GM19193 (cell line): ENCODE measurements around the gene ULBP1.

ENCODE experiments used
- POLR2A ChIP-seq: IDR thresholded peaks from 4 replicates; pipeline ENCODE4 v1.6.1; 2011; ENCODE audit not compliant: insufficient read depth, insufficient read length; ENCODE audit errors: extremely low read depth

The ULBP1 gene, protein sequence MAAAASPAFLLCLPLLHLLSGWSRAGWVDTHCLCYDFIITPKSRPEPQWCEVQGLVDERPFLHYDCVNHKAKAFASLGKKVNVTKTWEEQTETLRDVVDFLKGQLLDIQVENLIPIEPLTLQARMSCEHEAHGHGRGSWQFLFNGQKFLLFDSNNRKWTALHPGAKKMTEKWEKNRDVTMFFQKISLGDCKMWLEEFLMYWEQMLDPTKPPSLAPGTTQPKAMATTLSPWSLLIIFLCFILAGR

GRCh38 chr6:149963462-149964307, at the start of gene ULBP1:
Gene ULBP1, plus strand, starts transcription at chr6:149963943. Its CDS starts 107 bp downstream, at chr6:149964050.
- no peak for TF ChIP-seq POLR2A

DNA sequence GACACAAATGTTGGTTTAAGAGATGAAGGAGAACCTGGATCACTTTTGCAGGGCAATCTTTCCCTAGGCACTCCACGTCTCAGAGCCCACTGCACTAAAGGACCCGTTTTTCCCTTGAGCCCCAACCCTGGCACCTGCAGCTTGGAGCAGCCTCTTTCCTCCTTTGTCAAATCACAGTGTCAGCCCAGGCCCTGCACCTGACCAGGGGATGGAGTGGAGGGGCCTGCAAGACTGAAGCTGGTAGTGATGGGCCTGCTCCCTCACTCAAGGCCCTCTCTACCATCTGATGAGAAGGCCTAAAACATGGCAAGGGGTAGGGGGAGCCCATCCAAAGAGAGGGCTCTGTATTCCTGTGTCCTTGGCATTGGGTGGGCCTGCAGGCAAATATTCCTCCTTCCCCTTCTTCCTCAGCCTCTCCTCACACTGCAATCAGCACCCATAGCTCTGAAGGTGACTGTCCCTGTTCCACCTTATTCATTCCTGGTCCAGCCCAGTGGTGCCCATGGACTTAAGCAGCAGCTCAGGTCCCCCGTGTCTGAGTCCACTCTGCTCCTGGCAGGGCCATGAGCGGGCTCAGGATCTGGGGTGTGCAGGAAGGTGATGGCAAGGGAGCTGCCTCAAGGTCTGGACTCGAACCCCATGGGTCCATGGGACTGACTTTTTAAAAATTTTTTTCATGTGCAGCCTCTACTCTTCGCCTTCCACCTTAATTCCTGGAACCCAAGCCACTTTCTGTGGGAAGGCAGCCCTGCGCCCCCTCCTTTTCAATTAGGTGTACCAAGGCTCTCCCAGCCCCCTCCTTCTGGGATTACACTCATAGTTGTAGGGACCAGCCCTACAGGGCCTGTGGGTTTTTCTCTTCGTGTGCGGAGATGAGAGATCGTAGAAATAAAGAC, 47.5 kb upstream of the ULBP1 start:
- no peak for TF ChIP-seq POLR2A

- TF ChIP-seq POLR2A: no peak
These were observed 46.1 kb upstream of the ULBP1 start for GRCh38 chr6:149917679-149918078.

DNA sequence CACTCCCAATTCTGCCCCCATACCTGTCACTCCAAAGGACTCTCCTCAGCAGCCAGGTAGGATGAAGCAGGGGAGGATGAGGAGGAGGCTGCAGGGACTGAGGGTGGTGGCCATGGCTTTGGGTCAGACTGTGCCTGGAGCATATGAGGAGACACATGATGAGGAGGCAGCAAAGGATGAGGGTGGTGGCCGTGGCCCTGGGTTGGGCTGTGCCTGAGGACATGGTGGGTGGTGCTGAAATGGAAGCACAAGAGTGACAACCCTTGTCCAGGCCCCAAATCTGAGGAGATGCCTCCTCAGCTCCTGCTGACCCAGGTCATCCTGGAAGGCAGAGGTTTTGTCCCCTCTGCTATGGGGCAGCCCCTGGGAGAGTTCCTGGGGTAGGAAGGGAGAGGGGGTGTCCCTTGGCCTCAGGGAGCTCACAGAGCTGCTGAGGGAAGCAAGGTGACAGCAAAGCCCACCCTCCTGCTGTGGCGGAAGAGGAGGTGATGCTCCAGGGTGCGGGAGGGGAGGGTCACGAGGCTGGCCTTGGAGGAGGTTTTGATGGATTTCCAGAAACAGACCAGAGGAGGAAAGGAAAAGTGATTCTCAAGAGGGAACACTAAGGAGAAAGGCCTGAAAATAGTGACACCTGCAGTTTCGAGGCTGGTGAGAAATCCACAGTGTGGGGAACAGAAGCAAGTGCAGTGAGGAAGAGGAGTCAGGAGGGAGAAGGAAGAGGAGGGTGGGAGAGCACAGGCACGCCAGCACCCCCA, 45.4 kb upstream of the ULBP1 start:
- TF ChIP-seq POLR2A: no peak

DNA sequence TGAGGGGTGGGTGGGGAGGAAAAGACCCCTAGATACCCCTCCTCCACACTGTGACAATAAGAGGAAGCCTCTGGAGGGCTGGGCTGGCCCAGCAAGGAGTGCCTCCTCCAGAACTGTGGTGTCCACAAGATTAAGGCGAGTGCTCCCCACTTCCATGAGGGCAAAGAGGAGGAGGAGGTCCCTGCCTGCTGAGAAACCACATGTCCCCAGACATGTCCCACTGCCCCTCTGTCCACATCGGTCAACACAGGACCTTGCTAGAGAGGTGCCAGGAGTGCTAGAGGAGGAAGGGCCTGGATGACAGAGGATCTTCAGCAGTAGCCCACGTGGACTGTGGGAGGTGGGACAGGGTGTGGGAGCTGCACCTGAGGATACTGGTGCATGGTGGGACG, 43.9 kb upstream of the ULBP1 start:
- no peak for TF ChIP-seq POLR2A

DNA sequence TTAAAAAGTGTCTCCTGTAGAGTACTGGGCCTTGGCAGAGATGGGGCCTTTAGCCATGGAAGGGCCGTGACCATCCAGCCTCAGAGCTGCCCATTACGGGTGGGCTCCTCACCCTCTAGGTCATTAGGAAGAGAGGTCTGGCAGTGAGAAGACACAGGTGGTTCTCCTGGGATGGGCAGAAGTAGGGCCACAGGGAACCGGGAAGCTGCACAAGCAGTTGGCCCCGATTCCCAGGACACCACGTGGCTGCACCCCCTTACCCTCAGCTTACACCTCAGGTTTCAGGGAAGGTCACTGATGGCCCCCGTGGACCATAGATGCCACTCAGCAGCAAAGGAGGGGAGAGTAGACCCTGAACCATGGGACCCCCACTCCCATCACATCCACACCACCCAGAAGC, 42.4 kb upstream of the ULBP1 start:
- TF ChIP-seq POLR2A: no peak

DNA sequence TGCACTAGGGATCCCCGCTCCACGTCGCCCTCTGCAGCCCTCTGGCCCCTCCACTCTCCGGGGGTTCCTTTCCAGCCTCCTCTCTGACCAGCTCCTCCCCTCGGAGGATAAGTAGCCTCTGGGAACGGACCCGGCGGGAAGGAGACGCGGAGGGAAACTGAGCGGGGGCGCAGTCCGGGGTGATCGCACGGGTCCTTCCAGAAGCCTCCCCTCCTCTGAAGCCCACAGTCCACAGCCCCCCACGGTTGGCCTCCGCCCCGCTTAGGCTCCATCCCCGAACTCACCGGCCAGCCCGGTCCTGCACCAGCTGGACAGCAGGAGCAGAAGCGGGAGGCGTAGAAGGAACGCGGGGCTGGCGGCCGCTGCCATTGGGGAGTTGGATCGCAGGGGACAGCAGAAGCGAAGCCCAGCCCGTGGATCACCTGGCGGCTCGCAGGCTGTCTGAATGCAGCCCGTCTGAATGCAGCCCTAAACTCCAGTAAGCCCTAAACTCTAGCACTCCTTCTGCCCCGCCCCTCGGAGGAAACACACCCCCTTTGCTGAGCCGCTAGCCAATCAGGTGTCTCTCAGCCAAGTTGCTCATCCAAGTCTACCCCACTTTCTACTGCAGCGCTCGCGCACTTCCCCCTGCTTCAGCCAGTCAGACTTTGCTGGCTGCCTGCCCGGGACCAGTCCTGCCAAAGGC, 41.0 kb upstream of the ULBP1 start, which contains the start of gene RAET1G:
Gene RAET1G, minus strand, starts transcription at position 480 of the 685 bp plus-strand sequence. Its CDS starts 111 bp downstream, at position 369.
- no peak for TF ChIP-seq POLR2A

DNA sequence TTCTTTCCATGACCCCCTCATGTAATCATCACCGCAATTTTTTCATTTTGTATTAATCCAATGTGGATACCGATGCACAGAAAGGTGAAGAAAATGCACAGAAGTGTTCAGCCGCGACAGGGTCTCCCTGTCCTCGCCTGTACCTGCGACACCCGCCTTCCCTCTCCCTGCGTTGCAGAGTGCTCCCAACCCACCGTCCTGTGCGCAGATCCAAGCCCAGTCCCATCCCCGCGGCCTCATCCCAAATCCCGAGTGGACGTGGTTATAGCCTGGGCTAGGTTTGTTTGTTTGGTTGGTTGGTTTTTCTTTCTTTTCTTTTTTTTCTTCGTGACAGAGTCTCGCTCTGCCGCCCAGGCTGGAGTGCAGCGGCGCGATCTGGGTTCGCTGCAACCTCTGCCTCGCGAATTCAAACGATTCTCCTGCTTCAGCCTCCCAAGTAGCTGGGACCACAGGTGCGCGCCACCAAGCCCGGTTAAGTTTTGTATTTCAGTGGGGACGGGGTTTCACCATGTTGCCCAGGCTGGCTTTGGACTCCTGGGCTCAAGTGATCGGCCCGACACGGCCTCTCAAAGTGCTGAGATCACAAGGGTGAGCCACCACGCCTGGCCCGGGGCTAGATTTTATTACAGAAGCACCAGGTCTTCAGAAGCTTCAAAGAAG, 40.3 kb upstream of the ULBP1 start:
- TF ChIP-seq POLR2A: no peak

DNA sequence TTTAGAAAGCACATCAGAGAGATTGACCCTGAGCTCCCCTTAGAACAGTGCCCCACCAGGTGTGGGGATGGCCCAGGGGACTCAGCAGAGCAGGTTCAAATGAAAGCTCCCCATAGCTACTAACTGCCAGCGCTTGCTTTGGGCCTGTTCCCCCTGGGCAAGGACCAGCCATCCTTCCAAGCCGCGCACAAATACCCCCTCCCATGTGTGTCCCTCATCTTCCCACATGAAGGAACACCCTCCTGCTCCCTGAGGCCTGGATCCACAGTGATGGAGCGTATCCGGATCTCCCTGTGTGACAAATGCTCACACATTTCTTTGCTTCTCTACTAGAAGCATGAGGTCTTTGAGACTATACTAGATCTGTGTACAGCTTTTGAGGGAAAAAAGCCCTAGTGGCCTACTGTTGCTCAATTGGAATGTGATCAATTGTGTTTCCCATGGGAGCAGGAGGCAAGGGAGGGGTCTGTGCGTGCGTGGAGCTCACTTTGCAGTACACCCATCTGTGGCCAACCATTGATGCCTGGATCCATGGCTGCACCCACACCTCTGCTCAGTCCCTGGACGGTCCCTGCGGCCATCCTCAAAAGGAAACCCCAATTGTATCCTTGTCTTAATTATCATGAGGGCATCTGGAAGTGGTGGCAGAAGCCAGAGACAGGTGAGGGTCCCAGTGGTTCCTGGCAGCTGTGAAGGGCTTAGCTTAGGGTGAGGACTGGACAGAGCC, 39.4 kb upstream of the ULBP1 start:
- TF ChIP-seq POLR2A: no peak

DNA sequence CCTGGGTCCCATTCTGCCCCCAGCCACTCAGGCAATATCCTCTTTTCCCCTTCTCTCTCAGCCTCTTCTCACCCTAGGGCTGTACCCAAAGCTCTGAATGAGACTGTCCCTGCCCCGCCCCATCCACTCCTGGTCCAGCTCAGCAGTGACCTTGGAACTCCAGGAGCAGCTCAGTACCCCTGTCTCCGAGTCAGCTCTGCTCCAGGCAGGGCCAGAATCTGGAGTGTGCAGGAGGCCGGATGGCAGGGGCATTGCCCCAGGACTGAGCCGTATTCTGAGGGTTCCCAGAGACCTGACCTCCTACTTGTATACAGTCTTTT, 38.9 kb upstream of the ULBP1 start:
- TF ChIP-seq POLR2A: no peak

DNA sequence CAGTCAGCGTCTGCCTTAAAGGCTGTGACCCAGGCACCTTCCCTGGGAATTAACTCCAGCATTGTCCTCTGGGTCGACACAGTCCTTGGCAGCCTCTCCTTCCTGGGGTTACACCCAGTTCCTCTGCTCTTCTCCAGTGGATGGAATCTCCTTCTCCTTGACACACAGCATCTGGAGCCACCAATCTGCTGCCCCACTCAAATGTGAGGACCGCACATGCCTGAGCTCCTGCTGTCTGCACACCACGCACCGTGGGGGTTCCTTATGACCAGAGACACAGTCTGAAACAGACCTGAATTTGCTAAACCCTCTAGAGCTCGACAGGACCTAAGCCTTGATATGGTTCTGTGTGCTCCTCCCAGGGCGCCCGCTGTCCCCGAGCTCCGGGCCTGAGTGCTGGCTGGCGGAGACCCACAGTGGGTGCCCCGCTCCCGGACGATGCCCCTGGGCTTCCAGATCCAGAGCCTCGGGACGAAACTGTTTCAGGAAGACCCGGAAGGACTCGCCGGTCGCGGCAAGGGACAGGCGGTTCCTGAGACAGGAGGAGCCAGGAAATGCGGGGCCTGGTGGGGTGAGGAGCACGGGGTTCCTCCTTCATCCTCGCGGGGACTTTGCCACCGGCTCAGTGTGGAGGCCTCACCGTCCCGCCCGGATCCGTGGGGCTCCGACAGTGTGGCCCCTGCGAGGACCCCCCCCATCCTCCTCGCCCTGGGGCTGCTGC, 38.3 kb upstream of the ULBP1 start:
- TF ChIP-seq POLR2A: no peak
